GM19193 (cell line): ENCODE data around the gene NEK7.

ENCODE experiments used
- POLR2A ChIP-seq: IDR thresholded peaks from 4 replicates; pipeline ENCODE4 v1.6.1; 2011; ENCODE audit not compliant: insufficient read depth, insufficient read length; ENCODE audit errors: extremely low read depth

The NEK7 gene

DNA sequence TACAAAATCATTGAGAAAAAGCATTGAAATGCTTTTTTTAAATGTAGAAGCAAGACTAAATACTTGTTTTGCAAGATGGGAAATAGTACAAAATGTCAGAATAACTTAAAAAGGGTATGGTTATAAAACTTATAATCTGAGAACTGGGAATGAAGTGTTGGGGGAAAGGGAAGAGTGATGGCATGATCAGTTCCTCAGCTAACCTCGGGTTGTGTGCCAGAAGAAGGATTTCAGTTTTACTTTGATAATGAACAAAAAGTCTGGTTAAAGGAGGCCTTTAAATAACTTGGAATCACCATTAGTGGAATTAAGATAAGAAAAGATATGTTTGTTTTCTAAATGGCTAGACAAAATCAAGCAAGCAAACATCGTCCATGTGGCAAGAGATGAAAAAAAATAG is 20.7 kb downstream of the NEK7 start:
- TF ChIP-seq POLR2A = no peak

DNA sequence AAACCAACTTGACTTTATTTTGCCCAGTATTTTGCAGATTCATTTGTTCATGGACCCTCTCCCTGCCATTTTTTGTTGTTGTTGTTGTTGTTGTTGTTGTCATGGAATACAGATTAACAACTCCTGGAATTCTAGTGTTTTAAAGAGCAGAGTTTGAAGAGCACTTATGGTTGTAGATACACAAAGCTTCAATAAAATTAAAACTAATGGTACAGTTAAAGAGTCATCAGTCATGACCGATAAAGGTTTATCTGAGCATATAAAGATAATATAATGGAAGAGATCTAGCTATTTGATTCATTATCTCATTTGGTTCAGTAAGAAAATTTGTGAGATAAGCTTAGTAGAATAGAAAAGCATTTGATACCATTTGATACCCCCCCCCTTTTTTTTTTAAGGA is 21.8 kb downstream of the NEK7 start:
- no peak for TF ChIP-seq POLR2A

DNA sequence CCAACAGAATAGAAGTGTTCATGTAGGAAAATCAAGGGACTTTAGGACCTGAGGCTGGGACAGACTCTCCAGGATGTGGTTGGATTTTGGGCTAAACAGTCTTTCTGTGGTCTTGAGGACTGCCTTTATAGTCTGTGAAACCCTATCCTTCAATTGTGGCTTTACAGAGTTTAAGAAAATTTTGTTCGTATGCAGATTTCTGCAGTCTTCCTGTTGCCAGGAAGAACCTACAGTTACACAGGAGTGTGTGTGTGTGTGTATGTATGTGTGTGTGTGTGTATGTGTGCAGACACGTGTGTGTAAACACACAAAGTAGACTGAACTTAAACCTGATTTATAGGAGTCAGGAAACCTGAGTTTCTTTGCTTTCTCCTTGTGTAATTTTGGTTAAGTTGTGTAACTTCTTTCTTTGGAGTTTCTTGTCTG is 22.8 kb downstream of the NEK7 start:
- TF ChIP-seq POLR2A = no peak

DNA sequence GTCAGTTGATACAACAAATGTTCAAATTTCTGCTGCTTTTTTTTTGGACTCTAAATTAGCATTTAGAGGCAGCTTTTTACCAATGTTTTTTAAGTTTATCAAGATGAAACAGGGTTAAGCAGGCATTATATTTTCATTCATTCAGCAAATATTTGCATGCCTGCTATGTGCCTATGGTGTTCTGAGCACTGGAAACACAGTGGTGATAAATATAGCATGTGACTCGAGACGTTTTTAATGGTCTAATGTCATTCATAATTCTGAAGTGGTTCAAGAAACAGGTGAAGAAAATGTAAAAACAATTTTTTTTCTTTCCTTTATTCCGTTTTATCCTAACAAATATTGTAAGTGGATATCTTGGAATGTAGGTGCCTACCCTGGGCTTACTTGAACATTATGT is 26.8 kb downstream of the NEK7 start:
- no peak for TF ChIP-seq POLR2A

DNA sequence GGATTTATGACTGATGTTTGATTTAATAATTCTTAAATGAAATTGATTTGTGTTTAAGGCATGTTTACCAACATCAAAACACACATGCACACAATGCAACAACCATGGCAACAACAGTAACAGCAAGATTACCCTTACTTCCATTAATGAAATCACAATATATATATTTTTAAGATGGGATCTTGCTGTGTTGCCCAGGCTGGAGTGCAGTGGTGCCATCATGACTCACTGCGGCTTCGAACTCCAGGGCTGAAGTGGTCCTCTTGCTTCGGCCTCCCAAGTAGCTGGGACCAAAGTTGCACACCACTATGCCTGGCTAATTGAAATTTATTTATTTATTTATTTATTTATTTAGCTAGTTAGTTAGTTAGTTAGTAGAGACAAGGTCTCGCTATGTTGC is 27.7 kb downstream of the NEK7 start:
- TF ChIP-seq POLR2A = no peak

DNA sequence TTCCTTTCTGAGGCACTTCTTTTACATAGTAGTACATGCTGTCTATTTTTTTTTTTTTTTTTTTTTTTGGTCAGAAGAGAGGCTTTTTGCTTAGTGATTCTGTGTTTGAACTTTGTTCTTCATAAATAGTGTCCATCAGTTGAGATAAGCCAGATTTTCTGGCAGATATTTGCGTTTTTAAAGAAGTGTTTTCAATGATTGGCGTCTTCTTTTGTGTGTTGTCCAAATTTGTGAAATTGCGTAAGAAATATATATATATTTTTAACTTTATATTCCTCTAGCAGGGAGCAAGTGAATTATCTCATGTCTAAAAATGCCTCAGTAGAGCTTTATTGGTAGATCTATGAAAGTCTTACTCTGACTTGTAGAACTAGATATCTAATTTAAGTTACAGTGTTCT is 28.3 kb downstream of the NEK7 start:
- no peak for TF ChIP-seq POLR2A

DNA sequence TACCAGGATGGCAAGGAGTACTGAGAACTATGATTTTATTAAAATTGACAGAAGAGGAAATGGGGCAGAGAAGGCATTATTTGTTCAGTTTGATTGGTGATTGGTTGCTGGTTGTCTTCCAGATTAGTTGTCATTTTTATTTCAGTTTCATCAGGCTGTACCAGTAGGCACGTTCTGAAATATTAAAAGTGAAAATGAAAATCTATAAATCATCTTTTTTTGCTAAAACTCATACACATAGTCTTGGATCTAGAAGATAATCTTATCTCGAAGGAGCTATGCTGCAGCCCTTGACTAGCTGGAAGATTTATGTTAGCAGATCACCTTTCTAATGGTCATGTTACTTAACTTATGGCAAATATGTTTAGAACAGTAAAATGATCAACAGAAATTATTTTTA is 29.0 kb downstream of the NEK7 start:
- TF ChIP-seq POLR2A = no peak

DNA sequence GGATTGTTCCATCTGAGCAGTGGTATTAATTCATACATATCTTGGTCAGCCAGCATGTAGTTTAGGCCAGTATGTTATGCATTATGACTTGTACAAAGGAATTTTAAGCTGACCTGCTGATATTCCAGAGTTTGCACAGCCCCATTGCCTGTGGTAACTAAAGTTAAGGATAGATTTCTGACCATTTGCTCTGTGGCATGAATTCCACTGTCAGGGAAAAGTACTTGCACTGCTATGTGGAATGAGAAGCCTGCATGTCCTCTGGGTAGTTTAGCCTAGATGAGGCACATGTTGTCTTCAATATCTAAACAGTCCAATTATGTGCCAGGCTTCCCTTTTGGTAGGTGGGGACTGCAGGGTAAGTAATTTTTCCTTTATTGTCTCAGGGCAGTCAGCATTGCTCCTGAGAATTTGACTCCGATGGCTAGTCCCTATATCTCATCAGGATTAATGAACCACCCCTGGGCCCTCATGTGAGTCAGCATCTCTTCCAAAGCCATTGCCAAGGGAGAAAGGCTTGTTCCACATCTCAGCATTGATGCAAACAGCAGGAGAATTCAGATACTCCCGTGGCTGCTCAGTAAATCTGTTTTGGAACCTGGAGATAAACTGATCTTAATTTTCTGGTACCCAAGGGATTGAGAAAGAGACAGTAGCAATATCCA is 30.2 kb downstream of the NEK7 start:
- TF ChIP-seq POLR2A = no peak

DNA sequence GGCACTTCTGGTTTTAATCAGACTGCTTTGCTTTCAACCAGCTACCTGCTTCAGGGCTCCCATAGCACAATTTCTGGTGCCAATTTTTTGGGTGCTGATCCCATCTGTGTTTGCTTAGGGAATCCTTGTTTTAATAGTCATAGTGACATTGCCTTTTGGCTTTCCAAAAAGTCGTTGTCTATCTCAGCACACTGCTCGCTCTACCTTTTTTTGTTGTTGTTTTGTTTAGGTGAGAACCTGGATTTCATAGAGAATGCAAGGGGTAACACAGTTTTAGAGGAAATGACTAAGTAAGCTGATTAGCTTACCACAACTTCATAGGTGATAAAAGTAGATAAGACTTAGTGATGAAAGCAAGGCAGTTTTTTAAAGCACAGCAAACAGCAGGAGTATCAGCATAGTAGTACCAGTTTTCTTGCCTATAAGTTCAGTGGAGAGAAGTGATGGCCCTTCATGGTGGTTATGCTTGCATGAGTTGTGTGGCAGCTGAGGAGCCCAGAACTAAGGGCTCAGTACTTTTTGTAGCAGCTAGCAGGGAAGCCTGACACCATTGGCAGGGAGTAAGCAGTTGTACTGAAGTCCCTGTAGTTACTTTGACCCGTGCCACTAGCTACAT is 31.3 kb downstream of the NEK7 start:
- TF ChIP-seq POLR2A = no peak

DNA sequence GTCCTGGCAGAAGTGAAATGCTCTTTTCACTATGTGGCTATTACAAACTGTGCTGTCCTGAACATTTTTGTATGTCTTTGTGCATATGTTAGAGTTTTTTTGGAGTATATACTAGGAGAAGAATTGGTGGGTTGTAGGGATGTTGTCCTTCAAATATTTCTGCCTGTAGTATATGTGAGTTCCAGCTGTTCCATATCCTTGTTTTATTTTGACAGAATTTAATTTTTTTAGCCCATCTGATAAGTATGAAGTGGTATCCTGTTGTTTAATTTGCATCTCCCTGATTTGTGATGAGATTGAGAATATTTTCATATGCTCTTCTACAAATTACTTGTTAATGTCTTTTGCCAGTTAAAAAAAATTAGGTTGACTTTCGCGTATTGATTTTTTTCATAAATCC is 34.3 kb downstream of the NEK7 start:
- TF ChIP-seq POLR2A = no peak

DNA sequence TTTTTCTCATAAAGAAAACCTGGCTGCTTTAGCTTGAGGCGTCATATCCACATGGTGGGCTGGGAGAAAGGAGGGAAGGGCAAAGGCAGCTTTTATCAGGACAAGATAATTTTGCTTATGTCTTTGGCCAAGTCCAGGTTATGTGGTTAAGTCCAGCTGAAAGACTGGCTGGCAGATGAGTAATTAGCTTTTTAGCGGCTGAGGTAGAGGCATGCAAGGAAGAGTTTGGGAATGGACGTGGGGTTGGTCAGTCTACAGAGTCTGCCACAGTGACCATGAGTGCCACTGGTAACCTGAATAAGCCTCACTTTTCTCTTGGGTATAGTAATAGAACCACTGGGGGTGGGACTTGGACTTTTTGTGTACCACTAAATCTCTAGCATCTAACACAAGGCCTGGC is 39.8 kb downstream of the NEK7 start:
- no peak for TF ChIP-seq POLR2A

DNA sequence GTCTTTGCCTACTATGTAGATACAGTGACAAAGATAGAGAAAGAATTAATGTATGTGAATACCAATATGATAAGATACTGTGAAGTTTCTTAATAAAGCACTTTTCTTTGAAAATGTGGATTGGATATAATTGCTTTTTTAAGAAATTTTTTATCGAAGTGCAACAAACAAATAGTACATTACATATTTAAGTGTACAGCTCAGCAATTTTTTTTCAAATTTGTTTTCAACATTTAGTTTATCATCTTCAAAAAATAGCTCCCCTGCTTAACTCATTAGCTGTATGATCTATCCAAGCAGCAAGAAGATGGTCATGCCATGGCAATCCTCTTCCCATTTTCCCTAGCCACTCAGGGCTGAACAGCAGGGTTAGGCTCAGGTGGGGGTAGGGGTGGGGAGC is 40.5 kb downstream of the NEK7 start:
- no peak for TF ChIP-seq POLR2A

DNA sequence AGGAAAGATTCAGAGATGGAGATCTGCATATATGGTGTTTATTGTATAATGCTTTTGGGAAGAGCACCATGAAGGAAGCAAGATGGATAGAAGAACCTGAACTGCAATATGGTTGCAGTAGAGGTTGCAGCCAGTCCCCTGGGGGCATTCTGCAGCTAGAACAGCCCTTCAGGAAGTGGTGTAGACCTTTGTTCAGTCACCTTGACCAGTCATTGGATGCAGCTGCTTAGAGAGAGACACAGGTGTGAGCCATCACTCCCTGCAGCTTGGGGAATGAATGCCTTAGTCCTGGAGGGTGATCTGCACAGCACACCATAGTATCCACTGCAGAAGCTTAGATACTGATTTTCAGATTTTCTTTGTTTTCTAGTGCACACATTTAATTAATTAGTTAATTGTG is 42.3 kb downstream of the NEK7 start:
- TF ChIP-seq POLR2A = no peak

DNA sequence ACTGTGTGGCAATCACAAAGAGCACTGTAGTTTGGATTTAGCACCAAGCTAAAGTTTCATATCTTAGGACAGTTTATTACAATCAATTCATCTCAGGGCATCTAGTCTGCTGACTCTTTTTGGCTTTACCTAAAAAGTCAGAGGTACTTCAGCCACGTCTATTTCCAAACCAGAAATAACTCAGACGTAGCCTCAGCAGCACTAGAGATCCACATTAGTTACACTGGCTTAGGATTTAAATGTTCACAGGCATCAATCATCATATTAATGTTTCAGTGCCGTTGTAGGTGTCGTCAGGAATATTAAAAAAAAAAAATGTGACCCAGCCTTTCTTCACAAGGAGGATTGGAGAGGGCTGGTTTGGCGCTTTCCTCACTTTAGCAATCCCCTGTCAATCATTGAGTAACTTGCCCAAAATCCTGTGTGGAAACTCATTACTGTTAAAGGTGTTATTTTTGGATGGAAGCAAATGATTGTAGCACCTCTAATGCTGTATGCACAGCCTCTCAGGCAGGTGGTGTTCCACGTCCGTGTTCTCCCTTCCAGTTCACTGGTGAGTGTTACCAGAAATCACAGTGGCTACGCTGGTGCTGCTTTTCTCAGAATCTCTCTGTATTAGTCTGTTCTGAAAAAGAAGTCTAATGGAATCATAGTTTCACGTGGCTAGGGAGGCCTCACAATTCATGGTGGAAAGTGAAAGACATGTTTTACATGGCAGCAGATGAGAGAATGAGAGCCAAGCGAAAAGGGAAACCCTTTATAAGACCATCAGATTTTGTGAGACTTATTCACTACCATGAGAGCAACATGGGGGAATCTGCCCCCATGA is 45.4 kb downstream of the NEK7 start:
- no peak for TF ChIP-seq POLR2A

DNA sequence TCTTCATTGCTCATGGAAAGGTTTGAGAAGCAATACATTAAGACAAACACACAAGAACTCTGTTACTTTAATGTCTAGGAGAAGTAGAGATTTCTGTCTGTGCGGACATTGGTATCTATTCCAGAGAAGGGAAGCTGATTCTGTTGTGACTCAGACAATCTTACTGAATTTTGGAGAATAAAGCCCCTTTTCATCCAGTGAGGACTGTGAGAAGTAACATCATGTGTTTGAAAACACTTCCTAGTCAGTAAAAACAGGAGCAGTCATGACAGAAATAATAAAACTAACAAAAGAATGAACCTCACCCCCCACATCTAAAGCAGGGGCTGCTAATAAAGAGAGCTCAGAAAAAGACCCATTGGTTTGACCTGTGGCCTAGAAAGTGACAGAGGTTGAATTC is 46.6 kb downstream of the NEK7 start:
- no peak for TF ChIP-seq POLR2A
